ENCODE results near the gene PRKCZ. TPM values are rescaled to one million over a fixed set of nuclear protein-coding genes. Genes with fewer than 3 reads are reported as not detected.
A peak's percentile ranks its signal among the peaks of the same experiment; 100 is the strongest.

Gene PRKCZ
- total RNA-seq, 1 donor: 2.6 TPM

GRCh38 chr1:2050793-2051682 is 827 bp downstream of the PRKCZ start:
- peak overlapping the region; percentile 42 for H3K4me3 ChIP-seq (ENCODE audit: low read depth, low read length)
- DNase-seq (ENCODE audit: low read depth): no peak
- no peak for TF ChIP-seq CTCF (IDR thresholded peaks at IDR 0.05; ENCODE audit: insufficient read depth, low read depth, low read length)

GRCh38 chr1:2052054-2052679 is 2.0 kb downstream of the PRKCZ start:
- no peak overlapping the region for H3K4me3 ChIP-seq (ENCODE audit: low read depth, low read length)
- TF ChIP-seq CTCF (IDR thresholded peaks at IDR 0.05; ENCODE audit: insufficient read depth, low read depth, low read length): no peak
- DNase-seq (ENCODE audit: low read depth): no peak

- H3K4me3 ChIP-seq (ENCODE audit: low read depth, low read length): no peak overlapping the region
- TF ChIP-seq CTCF (IDR thresholded peaks at IDR 0.05; ENCODE audit: insufficient read depth, low read depth, low read length): no peak
Observed at GRCh38 chr1:2052756-2053155, 2.5 kb downstream of the PRKCZ start.

GRCh38 chr1:2053217-2053616 is 3.0 kb downstream of the PRKCZ start:
- TF ChIP-seq CTCF (IDR thresholded peaks at IDR 0.05; ENCODE audit: insufficient read depth, low read depth, low read length): no peak
- H3K4me3 ChIP-seq (ENCODE audit: low read depth, low read length): no peak overlapping the region
- DNase-seq (ENCODE audit: low read depth): no peak

More at GRCh38 chr1:2052756-2053155, 2.5 kb downstream of the PRKCZ start:
- no peak for DNase-seq (ENCODE audit: low read depth)

GRCh38 chr1:2053784-2054376 is 3.7 kb downstream of the PRKCZ start:
- H3K4me3 ChIP-seq (ENCODE audit: low read depth, low read length): no peak overlapping the region
- no peak for DNase-seq (ENCODE audit: low read depth)
- no peak for TF ChIP-seq CTCF (IDR thresholded peaks at IDR 0.05; ENCODE audit: insufficient read depth, low read depth, low read length)

GRCh38 chr1:2054560-2054959 is 4.3 kb downstream of the PRKCZ start:
- no peak for TF ChIP-seq CTCF (IDR thresholded peaks at IDR 0.05; ENCODE audit: insufficient read depth, low read depth, low read length)
- no peak overlapping the region for H3K4me3 ChIP-seq (ENCODE audit: low read depth, low read length)
- no peak for DNase-seq (ENCODE audit: low read depth)

All from fibroblast of villous mesenchyme (primary cell).